Putamen (tissue), 1 donor: ENCODE measurements around the gene C1QL1.

Experiments used
- DNase-seq: peaks from one replicate; pipeline ENCODE4 v3.0.0-alpha.2; 2016; ENCODE audit warnings: low spot score

C1QL1 gene

GRCh38 chr17:44913676-44914075, 54.4 kb downstream of the C1QL1 start:
- no peak for DNase-seq

GRCh38 chr17:44912763-44913544, 55.1 kb downstream of the C1QL1 start:
- no peak for DNase-seq

- DNase-seq: no peak
These were observed 56.7 kb downstream of the C1QL1 start for GRCh38 chr17:44911133-44912001.

- no peak for DNase-seq
These were observed 57.6 kb downstream of the C1QL1 start for GRCh38 chr17:44910231-44911106.
